NT2/D1 (cell line): Measurements from ENCODE around the gene NSD2.

Experiments used
- DNase-seq: peaks from one replicate; pipeline ENCODE4 v3.0.0-alpha.2; 2011; ENCODE audit warnings: low read depth, low spot score
- H3K27me3 ChIP-seq: 2 replicates; pipeline ENCODE4 v1.6.0; 2011; ENCODE audit warnings: mild to moderate bottlenecking; ENCODE audit not compliant: insufficient read length, insufficient read depth
- H3K36me3 ChIP-seq: 2 replicates; pipeline ENCODE4 v1.6.1; 2011; ENCODE audit warnings: mild to moderate bottlenecking, low read length, mixed read lengths; ENCODE audit not compliant: insufficient read depth, insufficient read length
- H3K4me1 ChIP-seq: 2 replicates; pipeline ENCODE4 v1.5.1; 2011; ENCODE audit not compliant: insufficient read depth, insufficient read length
- H3K4me3 ChIP-seq: 2 replicates; pipeline ENCODE4 v1.5.1; 2011; ENCODE audit warnings: low read depth; ENCODE audit not compliant: insufficient read length
- H3K9ac ChIP-seq: 2 replicates; pipeline ENCODE4 v1.6.0; 2011; ENCODE audit warnings: low read depth; ENCODE audit not compliant: insufficient read length
- H3K9me3 ChIP-seq: 2 replicates; pipeline ENCODE4 v1.5.1; 2011; ENCODE audit warnings: mild to moderate bottlenecking, low read length; ENCODE audit not compliant: insufficient read depth
- SUZ12 ChIP-seq: IDR thresholded peaks from 2 replicates; pipeline ENCODE4 v1.6.1; 2011; ENCODE audit not compliant: insufficient read length, insufficient read depth; ENCODE audit errors: extremely low read depth
- YY1 ChIP-seq: IDR thresholded peaks from 2 replicates; pipeline ENCODE4 v1.6.1; 2011; ENCODE audit not compliant: insufficient read length, insufficient read depth
- ZNF274 ChIP-seq: IDR thresholded peaks from 2 replicates; pipeline ENCODE4 v1.6.1; 2011; ENCODE audit warnings: mild to moderate bottlenecking, low read depth, low read length

The NSD2 gene

GRCh38 chr4:1974840-1975239 is 103.6 kb downstream of the NSD2 start:
- no peaks in the 10 kb centered on the region for H3K9me3 ChIP-seq
- no peak overlapping the region for H3K4me3 ChIP-seq
- peaks cover 92% of the 10 kb centered on the region for H3K36me3 ChIP-seq
- no peak overlapping the region for H3K9ac ChIP-seq
- TF ChIP-seq SUZ12 (no peak), ZNF274 (no peak), YY1 (no peak)
- peaks cover 3% of the 10 kb centered on the region for H3K4me1 ChIP-seq
- DNase-seq = no peak
- H3K27me3 ChIP-seq = no peaks in the 10 kb centered on the region

DNA sequence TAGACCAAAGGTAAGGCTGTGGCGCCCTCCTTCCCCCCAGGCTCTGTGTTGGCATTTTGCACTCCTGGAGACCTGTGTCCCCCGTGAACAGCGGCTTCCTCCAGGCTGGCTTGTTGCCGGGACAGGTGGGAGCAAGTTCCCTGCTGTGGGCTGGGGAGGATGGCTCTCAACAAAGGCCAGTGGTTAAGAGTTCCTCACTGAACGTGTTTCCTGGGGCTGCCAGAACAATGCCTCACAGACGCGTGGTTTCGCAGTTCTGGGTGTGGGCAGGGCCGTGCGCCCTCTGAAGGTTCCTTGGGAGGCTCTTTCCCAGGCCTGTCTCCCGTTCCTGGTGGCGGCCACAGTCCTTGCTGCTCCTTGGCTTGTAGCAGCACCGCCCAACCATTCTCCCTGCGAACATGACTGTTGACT is 104.2 kb downstream of the NSD2 start:
- Histone ChIP-seq H3K36me3 (peaks cover 92% of the 10 kb centered on the region), H3K4me3 (no peak overlapping the region), H3K9me3 (no peaks in the 10 kb centered on the region), H3K27me3 (no peaks in the 10 kb centered on the region), H3K9ac (no peak overlapping the region), H3K4me1 (peaks cover under 1% of the 10 kb centered on the region)
- TF ChIP-seq ZNF274 (no peak), YY1 (no peak), SUZ12 (no peak)
- DNase-seq = no peak

DNA sequence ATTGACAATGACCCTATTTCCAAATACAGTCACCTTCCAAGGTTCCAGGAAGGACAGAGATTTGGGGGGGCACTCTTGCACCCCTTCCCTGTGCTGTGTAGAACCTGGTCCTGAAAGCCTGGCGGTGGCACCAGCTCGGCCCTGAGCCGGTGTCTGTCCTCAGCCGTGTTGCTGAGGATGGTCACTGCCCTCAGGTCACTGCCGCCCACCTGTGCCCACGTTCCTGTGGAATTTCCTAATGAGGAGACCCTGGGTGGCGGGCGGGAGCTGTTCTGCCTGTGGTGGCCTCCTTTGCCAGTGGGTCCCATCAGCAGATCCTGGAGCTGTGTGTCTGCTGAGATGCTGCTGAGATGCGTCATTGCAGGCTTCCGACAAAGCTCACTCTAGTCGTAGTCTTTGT is 104.7 kb downstream of the NSD2 start:
- H3K4me1 ChIP-seq = no peaks in the 10 kb centered on the region
- no peaks in the 10 kb centered on the region for H3K27me3 ChIP-seq
- DNase-seq = no peak
- TF ChIP-seq YY1 = no peak
- TF ChIP-seq SUZ12 = no peak
- no peak for TF ChIP-seq ZNF274
- H3K9me3 ChIP-seq = no peaks in the 10 kb centered on the region
- no peak overlapping the region for H3K9ac ChIP-seq
- peaks cover 92% of the 10 kb centered on the region for H3K36me3 ChIP-seq
- no peak overlapping the region for H3K4me3 ChIP-seq

DNA sequence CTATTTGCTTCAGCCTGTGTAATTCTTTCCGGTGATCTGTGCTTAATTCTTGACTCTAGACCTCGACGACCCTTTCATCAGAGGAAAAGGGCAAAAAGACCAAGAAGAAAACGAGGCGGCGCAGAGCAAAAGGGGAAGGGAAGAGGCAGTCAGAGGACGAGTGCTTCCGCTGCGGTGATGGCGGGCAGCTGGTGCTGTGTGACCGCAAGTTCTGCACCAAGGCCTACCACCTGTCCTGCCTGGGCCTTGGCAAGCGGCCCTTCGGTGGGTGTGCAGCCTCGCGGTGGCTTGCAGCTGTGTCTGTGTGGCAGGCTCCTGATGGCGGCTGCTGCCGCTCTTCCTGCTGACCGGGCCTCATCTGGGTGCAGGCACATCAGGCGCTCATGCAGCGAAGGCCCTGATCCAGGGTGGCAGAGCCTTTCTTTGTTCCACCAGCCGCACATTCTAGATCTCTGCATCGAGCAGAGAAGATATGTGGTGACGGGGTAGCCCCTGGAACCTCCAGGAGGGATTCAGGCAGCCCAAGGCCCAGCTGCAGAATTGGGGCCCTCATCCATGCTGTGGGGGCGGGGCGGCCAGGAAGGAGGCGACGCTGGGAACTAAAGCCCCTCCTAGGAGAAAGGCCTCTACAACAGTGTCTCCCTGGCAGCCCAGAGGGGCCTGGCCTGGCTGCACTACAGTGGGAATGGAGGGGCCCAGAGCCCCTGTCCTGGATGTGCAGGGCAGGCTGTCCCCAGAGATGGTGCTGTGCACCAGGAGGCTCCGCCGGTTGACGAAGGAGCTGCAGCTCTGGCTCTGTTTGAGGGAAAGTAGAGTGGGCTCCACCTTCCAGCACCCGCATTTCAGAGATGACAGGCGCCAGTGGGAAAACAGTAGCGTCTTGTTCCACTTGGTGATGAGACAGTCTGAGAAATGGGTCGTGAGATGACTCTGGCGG is 105.5 kb downstream of the NSD2 start:
- H3K4me3 ChIP-seq = no peak overlapping the region
- no peaks in the 10 kb centered on the region for H3K9me3 ChIP-seq
- no peak for DNase-seq
- no peaks in the 10 kb centered on the region for H3K4me1 ChIP-seq
- no peak for TF ChIP-seq ZNF274
- TF ChIP-seq YY1 = no peak
- no peak for TF ChIP-seq SUZ12
- no peaks in the 10 kb centered on the region for H3K27me3 ChIP-seq
- H3K9ac ChIP-seq = no peak overlapping the region
- peaks cover 95% of the 10 kb centered on the region for H3K36me3 ChIP-seq

GRCh38 chr4:1978226-1978625 is 107.0 kb downstream of the NSD2 start:
- no peaks in the 10 kb centered on the region for H3K4me1 ChIP-seq
- no peaks in the 10 kb centered on the region for H3K27me3 ChIP-seq
- H3K9ac ChIP-seq = no peak overlapping the region
- H3K36me3 ChIP-seq = peaks cover 95% of the 10 kb centered on the region
- no peaks in the 10 kb centered on the region for H3K9me3 ChIP-seq
- no peak for DNase-seq
- no peak overlapping the region for H3K4me3 ChIP-seq
- no peak for TF ChIP-seq YY1
- no peak for TF ChIP-seq SUZ12
- TF ChIP-seq ZNF274 = no peak

DNA sequence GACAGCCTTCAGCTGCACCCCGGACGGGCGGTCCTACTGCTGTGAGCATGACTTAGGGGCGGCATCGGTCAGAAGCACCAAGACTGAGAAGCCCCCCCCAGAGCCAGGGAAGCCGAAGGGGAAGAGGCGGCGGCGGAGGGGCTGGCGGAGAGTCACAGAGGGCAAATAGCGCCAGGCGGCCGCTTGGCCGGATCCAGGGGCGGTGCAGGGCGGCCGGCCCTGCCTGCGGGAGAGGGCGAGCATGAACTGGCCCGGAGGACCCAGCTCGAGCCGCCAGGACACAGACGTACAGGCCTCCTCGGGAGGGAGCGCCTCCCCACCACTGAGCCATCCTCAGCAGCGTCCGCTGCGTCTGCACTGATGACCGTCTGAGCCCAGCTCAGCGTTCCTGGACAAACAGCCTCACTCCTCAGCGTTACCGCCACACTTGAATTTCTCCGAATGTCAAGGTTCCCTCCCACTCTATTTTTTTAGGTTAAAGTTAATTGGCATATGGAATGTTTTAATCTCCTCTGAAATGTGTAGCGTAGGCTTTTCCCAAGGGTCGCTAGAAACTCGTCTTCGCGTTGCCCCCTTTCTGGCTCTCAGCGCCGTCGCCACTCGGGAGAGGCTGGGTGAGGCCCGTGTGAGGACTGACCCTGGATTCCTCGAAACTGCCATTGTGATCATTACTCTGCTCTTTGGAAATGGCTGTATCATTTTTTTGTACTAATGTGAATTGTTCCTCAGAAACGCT is 107.7 kb downstream of the NSD2 start:
- Histone ChIP-seq H3K4me3 (no peak overlapping the region), H3K4me1 (no peaks in the 10 kb centered on the region), H3K36me3 (peaks cover 95% of the 10 kb centered on the region), H3K9ac (no peak overlapping the region), H3K9me3 (no peaks in the 10 kb centered on the region), H3K27me3 (no peaks in the 10 kb centered on the region)
- no peak for TF ChIP-seq YY1
- no peak for TF ChIP-seq ZNF274
- no peak for TF ChIP-seq SUZ12
- no peak for DNase-seq

DNA sequence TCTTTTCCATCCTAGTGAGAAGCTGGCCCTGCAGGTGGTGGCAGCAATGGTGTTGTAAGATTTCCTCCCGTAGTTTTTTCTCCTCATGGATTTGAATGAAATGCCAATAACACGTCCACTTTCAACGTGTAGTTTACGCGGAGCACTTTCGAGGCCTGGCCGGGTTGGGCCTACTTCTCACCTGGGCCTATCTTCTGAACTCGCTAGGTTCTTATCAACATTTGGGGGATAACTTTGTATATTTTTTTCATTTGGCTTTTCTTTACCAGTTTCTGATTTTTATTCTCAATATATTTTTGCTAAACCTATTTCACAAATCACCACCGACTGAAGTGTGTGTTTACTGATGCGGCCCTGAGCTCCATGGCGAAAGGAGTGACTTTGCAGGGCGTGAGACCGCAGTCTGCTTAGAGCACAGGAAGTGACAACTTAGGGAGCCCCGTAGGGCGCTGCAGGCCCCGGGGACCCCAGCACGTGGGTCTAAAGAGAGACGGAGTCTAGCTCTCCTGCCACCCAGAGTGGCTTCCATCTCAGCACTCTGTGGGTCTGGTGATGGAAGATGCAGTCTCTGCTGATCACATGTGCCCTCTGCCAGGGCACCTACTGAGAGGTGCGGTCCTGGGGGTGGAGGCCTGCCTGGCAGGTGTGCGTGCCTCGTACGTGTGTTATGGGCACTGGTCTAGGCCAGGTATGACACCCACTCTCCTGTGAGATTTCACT is 108.4 kb downstream of the NSD2 start:
- no peak overlapping the region for H3K4me3 ChIP-seq
- TF ChIP-seq SUZ12 = no peak
- TF ChIP-seq ZNF274 = no peak
- TF ChIP-seq YY1 = no peak
- DNase-seq = no peak
- peaks cover 97% of the 10 kb centered on the region for H3K36me3 ChIP-seq
- no peak overlapping the region for H3K9ac ChIP-seq
- H3K4me1 ChIP-seq = no peaks in the 10 kb centered on the region
- no peaks in the 10 kb centered on the region for H3K9me3 ChIP-seq
- H3K27me3 ChIP-seq = no peaks in the 10 kb centered on the region
